ENCODE data around the gene WWOX. TPM values are rescaled to one million over a fixed set of nuclear protein-coding genes. Genes with fewer than 3 reads are reported as not detected.

WWOX gene
- total RNA-seq, 1 experiment from 2014 or later: 15.6 TPM

DNA sequence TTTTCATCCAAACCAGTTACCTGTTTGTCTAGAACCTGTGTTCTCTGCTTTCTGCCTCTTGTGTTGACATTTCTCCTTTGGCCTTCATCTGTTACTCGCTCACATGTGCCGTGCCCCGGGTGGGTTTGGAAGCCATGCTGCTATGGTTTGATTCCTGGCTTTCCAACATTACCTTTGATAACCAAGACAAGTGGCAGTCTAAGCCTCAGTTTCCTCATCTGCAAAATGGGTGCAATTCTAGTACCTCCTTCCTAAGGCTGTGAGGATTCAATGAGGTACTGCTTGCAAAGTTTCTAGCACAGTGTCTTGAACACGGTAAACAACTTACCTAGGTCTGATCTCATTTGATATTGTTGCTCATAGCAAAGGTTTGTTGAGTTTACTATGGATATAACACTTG, 665.0 kb downstream of the WWOX start:
- Histone ChIP-seq H3T11ph (ENCODE audit: low read length) (no peak overlapping the region), H3K56ac (ENCODE audit: insufficient read length, low read depth, low read length) (no peak overlapping the region), H2BK15ac (ENCODE audit: low read depth, low read length) (no peak overlapping the region), H3K23ac (ENCODE audit: insufficient read length, low read depth, low read length) (no peak overlapping the region), H4K20me1 (ENCODE audit: control insufficient read depth, insufficient read depth, insufficient read length) (no peaks in the 10 kb centered on the region), H2BK120ac (ENCODE audit: low read depth, low read length, poor library complexity, severe bottlenecking) (no peak overlapping the region), H3K27ac (ENCODE audit: insufficient read length, low read depth, low read length) (no peak overlapping the region), H3K18ac (ENCODE audit: insufficient read length, low read depth, low read length) (no peak overlapping the region), H2AFZ (ENCODE audit: low read length) (no peak overlapping the region), H3K23me2 (ENCODE audit: insufficient read length, low read depth, low read length, poor library complexity, severe bottlenecking) (no peaks in the 10 kb centered on the region), H2AK5ac (ENCODE audit: insufficient read length, low read length) (no peak overlapping the region), H3K4me1 (ENCODE audit: insufficient read depth, low read length) (no peaks in the 10 kb centered on the region; the same call in 1 of the 2 replicates), H3K9ac (ENCODE audit: extremely low read depth, insufficient read length, low read length) (no peak overlapping the region), H2BK12ac (ENCODE audit: insufficient read length, low read depth, low read length) (no peak overlapping the region), H2BK5ac (ENCODE audit: insufficient read length, low read length) (no peak overlapping the region), H4K91ac (ENCODE audit: insufficient read length, low read depth, low read length) (no peak overlapping the region), H3K4ac (ENCODE audit: low read depth, low read length) (no peak overlapping the region), H2BK20ac (ENCODE audit: low read depth, low read length, poor library complexity, severe bottlenecking) (no peak overlapping the region), H3K79me1 (ENCODE audit: insufficient read depth, low read depth, low read length, poor library complexity, severe bottlenecking) (no peaks in the 10 kb centered on the region), H3K9me3 (ENCODE audit: control insufficient read depth, low read depth, low read length) (no peaks in the 10 kb centered on the region), H3K4me2 (ENCODE audit: insufficient read depth, insufficient read length, low read length) (no peak overlapping the region), H3K79me2 (ENCODE audit: insufficient read depth, low read length) (no peaks in the 10 kb centered on the region), H3K14ac (ENCODE audit: insufficient read depth, low read length) (no peak overlapping the region), H4K5ac (ENCODE audit: insufficient read length, low read depth, low read length) (no peak overlapping the region), H4K8ac (replicated peaks; ENCODE audit: insufficient read length, low read depth, low read length) (no peak overlapping the region), H3K27me3 (ENCODE audit: insufficient read depth, low read length) (no peaks in the 10 kb centered on the region)
- no peaks in the 10 kb centered on the region for H3K9me3 Mint-ChIP-seq
- no peak for DNase-seq
- no CpG with 5 or more reads among the region's 4 CpGs for WGBS (ENCODE audit: extremely low coverage, insufficient read length, low lambda C conversion rate)
- TF ChIP-seq, protein P1, sequence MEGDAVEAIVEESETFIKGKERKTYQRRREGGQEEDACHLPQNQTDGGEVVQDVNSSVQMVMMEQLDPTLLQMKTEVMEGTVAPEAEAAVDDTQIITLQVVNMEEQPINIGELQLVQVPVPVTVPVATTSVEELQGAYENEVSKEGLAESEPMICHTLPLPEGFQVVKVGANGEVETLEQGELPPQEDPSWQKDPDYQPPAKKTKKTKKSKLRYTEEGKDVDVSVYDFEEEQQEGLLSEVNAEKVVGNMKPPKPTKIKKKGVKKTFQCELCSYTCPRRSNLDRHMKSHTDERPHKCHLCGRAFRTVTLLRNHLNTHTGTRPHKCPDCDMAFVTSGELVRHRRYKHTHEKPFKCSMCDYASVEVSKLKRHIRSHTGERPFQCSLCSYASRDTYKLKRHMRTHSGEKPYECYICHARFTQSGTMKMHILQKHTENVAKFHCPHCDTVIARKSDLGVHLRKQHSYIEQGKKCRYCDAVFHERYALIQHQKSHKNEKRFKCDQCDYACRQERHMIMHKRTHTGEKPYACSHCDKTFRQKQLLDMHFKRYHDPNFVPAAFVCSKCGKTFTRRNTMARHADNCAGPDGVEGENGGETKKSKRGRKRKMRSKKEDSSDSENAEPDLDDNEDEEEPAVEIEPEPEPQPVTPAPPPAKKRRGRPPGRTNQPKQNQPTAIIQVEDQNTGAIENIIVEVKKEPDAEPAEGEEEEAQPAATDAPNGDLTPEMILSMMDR (conservative IDR thresholded peaks at IDR 0.05): no peak
- H3K4me1 Mint-ChIP-seq: peaks cover 7 to 17% of the 10 kb centered on the region in 2 experiments
- H3K4me3 Mint-ChIP-seq: no peak overlapping the region
- H3K36me3 Mint-ChIP-seq (ENCODE audit: insufficient read depth in 1 of 3, low read depth in 3 of 3): no peaks in the 10 kb centered on the region
- H3K27me3 Mint-ChIP-seq (ENCODE audit: low read depth): peaks cover 2% of the 10 kb centered on the region; the same call in 1 of the 2 replicates
- H3K27ac Mint-ChIP-seq: no peak overlapping the region
